HCT116 (cell line): ENCODE results near the gene ZNF653. TPM values are rescaled to one million over a fixed set of nuclear protein-coding genes. Genes with fewer than 3 reads are reported as not detected.

Experiments
- ATAC-seq: fragments of 200-7000 bp; cut with Tn5 transposase; 2 replicates; pipeline ENCODE4 v1.9.1; 2020; ENCODE audit warnings: mild to moderate bottlenecking, moderate library complexity
- BruUV-seq: library from RNA; stranded (reverse); fragments of 400-500 nt; replicated peaks from 2 replicates; lab custom pipeline; 2021; lab: Mats Ljungman, UMichigan
- CTCF ChIA-PET: fragments of 300-600 bp; sonication (Branson Sonifier 250); formaldehyde crosslinking; loops from one replicate; lab custom pipeline; 2021; ENCODE audit warnings: antibody characterized with exemption; lab: Charles Lee
- POLR2A ChIA-PET: fragments of 300-600, 350-600 bp; sonication (Branson Sonifier 250); formaldehyde crosslinking; loops from one replicate; lab custom pipeline; 2021; ENCODE audit warnings: antibody characterized with exemption; lab: Charles Lee
- RAD21 ChIA-PET, 2 experiments: fragments of 300-600 bp; sonication (Branson Sonifier 250); formaldehyde crosslinking; loops; one replicate each; lab custom pipeline; 2023; ENCODE audit warnings: low total read pairs in 2 of 2; ENCODE audit not compliant: uncharacterized antibody in 2 of 2, unreplicated experiment in 2 of 2, low non-redundant PET in 1 of 2; lab: Charles Lee
- DNase-seq: peaks from one replicate; pipeline ENCODE4 v3.0.0-alpha.2; 2010; ENCODE audit warnings: low read depth, low spot score
- H2AFZ ChIP-seq: fragments of 200-600 bp; shearing (Covaris generic), sonication (generic); 2 replicates; pipeline ENCODE4 v1.6.1; 2017; ENCODE audit warnings: low read depth, mixed run types, mixed read lengths, antibody characterized with exemption, low read length; ENCODE audit not compliant: poor library complexity, severe bottlenecking
- H3K27ac ChIP-seq: 2 replicates; pipeline ENCODE4 v1.5.1; 2012; ENCODE audit warnings: low read depth, low read length
- H3K27me3 ChIP-seq: fragments of 200-600 bp; sonication (generic); 2 replicates; pipeline ENCODE4 v1.6.1; 2016; ENCODE audit warnings: mixed run types, low read length, mixed read lengths; ENCODE audit not compliant: insufficient read depth
- H3K36me3 ChIP-seq, 2 experiments: fragments of 200-500 bp in 1 of 2; fragments of 200-600 bp in 1 of 2; sonication (Bioruptor generic) in 1 of 2; sonication (generic) in 1 of 2; 2 replicates each; pipeline versions ENCODE4 v1.5.1 to v1.6.1; 2014 to 2016; ENCODE audit warnings: low read length in 2 of 2, inconsistent platforms in 1 of 2, mixed read lengths in 1 of 2, mixed run types in 1 of 2; ENCODE audit not compliant: insufficient read depth in 2 of 2, control insufficient read depth in 1 of 2
- H3K4me1 ChIP-seq, 2 experiments: fragments of 200-600 bp in 1 of 2; sonication (generic) in 1 of 2; 2 replicates each; pipeline versions ENCODE4 v1.5.1 to v1.6.1; 2012 to 2017; ENCODE audit warnings: low read length in 2 of 2, inconsistent platforms in 1 of 2, mild to moderate bottlenecking in 1 of 2, mixed read lengths in 1 of 2, mixed run types in 1 of 2, moderate library complexity in 1 of 2; ENCODE audit not compliant: insufficient read depth in 2 of 2, control insufficient read depth in 1 of 2
- H3K4me2 ChIP-seq: fragments of 200-600 bp; sonication (generic); 2 replicates; pipeline ENCODE4 v1.6.1; 2017; ENCODE audit warnings: mixed run types, low read length, mixed read lengths
- H3K4me3 ChIP-seq, 2 experiments: fragments of 200-600 bp in 1 of 2; sonication (generic) in 1 of 2; replicated peaks in 1 of 2; 2 replicates each; pipeline ENCODE4 v1.5.1; 2011 to 2016; ENCODE audit warnings: low read length in 2 of 2, control low read depth in 1 of 2, low read depth in 1 of 2, mild to moderate bottlenecking in 1 of 2, mixed read lengths in 1 of 2, mixed run types in 1 of 2
- H3K79me2 ChIP-seq: fragments of 200-600 bp; sonication (generic); 2 replicates; pipeline ENCODE4 v1.6.1; 2017; ENCODE audit warnings: mild to moderate bottlenecking, mixed run types, low read length, moderate library complexity, mixed read lengths; ENCODE audit not compliant: insufficient read depth
- H3K9ac ChIP-seq: fragments of 200-600 bp; sonication (generic); 2 replicates; pipeline ENCODE4 v1.6.1; 2016; ENCODE audit warnings: low read length, mixed read lengths
- H3K9me2 ChIP-seq: fragments of 200-600 bp; sonication (generic), shearing (Covaris generic); 2 replicates; pipeline ENCODE4 v1.6.1; 2017; ENCODE audit warnings: mixed run types, mild to moderate bottlenecking, moderate library complexity; ENCODE audit not compliant: insufficient read depth
- H3K9me3 ChIP-seq, 2 experiments: fragments of 200-500 bp in 1 of 2; fragments of 200-600 bp in 1 of 2; sonication (Bioruptor generic) in 1 of 2; sonication (generic) in 1 of 2; 2 replicates each; pipeline ENCODE4 v1.6.1; 2014 to 2017; ENCODE audit warnings: low read length in 2 of 2, mixed read lengths in 2 of 2, inconsistent platforms in 1 of 2, low read depth in 1 of 2, mild to moderate bottlenecking in 1 of 2, mixed run types in 1 of 2, moderate library complexity in 1 of 2; ENCODE audit not compliant: control insufficient read depth in 1 of 2, insufficient read depth in 1 of 2
- H4K20me1 ChIP-seq: fragments of 200-600 bp; sonication (generic), shearing (Covaris generic); 2 replicates; pipeline ENCODE4 v1.6.1; 2017; ENCODE audit warnings: mixed run types, mild to moderate bottlenecking, moderate library complexity; ENCODE audit not compliant: insufficient read depth
- CBX3 ChIP-seq: IDR thresholded peaks from 2 replicates; pipeline ENCODE4 v1.6.1; 2012; ENCODE audit warnings: low read depth
- CTCF ChIP-seq, 3 experiments: fragments of 200-600 bp in 1 of 3; sonication (generic) in 1 of 3; IDR thresholded peaks in 2 of 3; conservative IDR thresholded peaks in 1 of 3; 2 replicates each; pipeline ENCODE4 v1.5.1; 2012 to 2017; ENCODE audit warnings: low read depth in 2 of 3, low read length in 2 of 3, antibody characterized with exemption in 1 of 3, borderline replicate concordance in 1 of 3, control low read depth in 1 of 3, mild to moderate bottlenecking in 1 of 3, mixed read lengths in 1 of 3, mixed run types in 1 of 3, moderate library complexity in 1 of 3; ENCODE audit not compliant: insufficient read depth in 1 of 3
- EGR1 ChIP-seq: IDR thresholded peaks from 2 replicates; pipeline ENCODE4 v1.6.1; 2012; ENCODE audit warnings: low read depth
- ELF1 ChIP-seq: IDR thresholded peaks from 2 replicates; pipeline ENCODE4 v1.6.1; 2012; ENCODE audit warnings: low read depth, borderline replicate concordance
- FOSL1 ChIP-seq: IDR thresholded peaks from 2 replicates; pipeline ENCODE4 v1.6.1; 2012; ENCODE audit warnings: low read depth
- intact Hi-C: fragments of 100-400 bp; cut with micrococcal nuclease; formaldehyde crosslinking; loops from 2 replicates; pipeline ENCODE4 v1.10.0; 2022
- total RNA-seq: library from RNA; stranded (reverse); gene quantifications from one replicate; pipeline ENCODE4 v1.2.1, GENCODE V29; 2021; ENCODE audit not compliant: unreplicated experiment

The ZNF653 gene
- total RNA-seq, 1 experiment from 2014 or later, result 16.1 TPM

GRCh38 chr19:11453468-11454341, 51.9 kb downstream of the ZNF653 start:
- Histone ChIP-seq H3K9me3 (no peaks in the 10 kb centered on the region), H2AFZ (no peak overlapping the region), H3K27me3 (no peaks in the 10 kb centered on the region), H4K20me1 (no peaks in the 10 kb centered on the region), H3K9me2 (no peaks in the 10 kb centered on the region), H3K79me2 (no peaks in the 10 kb centered on the region), H3K27ac (no peak overlapping the region), H3K9ac (no peak overlapping the region), H3K4me1 (no peaks in the 10 kb centered on the region), H3K36me3 (no peaks in the 10 kb centered on the region; a peak in 2 of 4 replicates), H3K4me2 (no peak overlapping the region), H3K4me3 (no peak overlapping the region)
- ChIA-PET POLR2A (no interaction called here), CTCF (no interaction called here), RAD21 (no interaction called here)
- intact Hi-C loops, result no loop called here
- no peak for TF ChIP-seq FOSL1
- no peak for TF ChIP-seq EGR1
- TF ChIP-seq CTCF (IDR thresholded peaks at IDR 0.05 in 2 of 3, conservative IDR thresholded peaks at IDR 0.05 in 1 of 3; ENCODE audit: borderline replicate concordance in 1 of 3, insufficient read depth in 1 of 3, low read depth in 2 of 3, low read length in 2 of 3), result peak in 2 of 3 experiments; percentile 42 to 48; a peak in 4 of 6 replicates
- ATAC-seq (no peak), DNase-seq (no peak)
- BruUV-seq, result no TSS peak

DNA sequence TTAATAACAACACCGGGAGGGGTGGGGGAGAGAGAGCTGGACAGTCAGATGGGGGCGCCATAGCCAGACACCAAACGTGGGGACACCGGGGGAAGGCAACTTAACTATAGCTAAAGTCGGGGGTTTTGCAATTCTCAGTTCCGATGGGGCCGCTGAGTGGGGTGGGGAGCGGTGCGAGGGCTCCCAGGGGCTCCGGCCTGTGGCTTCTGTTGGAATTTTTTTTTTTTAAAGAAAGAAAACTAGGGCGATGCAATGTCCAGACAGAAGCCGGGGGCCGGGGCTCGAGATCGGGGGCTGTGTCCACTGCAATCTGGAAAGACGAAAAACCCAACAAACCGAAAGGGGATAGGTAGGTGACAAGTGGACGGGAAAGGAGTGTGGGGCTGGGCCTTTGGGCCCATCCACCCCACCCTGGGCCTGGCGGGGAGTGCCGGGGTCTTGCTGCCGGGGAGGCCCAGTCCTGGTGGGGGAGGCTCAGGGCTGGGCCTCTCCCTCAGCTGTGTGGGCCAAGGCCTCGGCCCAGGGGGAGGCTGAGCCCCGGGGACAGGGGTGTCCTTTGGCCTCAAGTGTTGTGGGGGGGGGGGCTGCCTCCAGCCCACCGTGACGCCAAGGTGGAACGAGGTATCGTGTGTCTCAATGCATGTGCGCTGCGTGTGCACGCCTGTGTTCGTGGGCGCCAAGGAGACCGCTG, 52.9 kb downstream of the ZNF653 start:
- ChIA-PET CTCF (interaction anchor here (0.7 to 1.7 kb wide), 7 partner anchors 8 to 159 kb away, joined by 3 to 7 read pairs (median 3); partner anchors contain the start of genes ODAD3, PRKCSH and SWSAP1), POLR2A (no interaction called here), RAD21 (no interaction called here)
- Histone ChIP-seq H4K20me1 (no peaks in the 10 kb centered on the region), H3K27me3 (no peaks in the 10 kb centered on the region), H2AFZ (no peak overlapping the region), H3K4me3 (no peak overlapping the region), H3K27ac (no peak overlapping the region; the same call in 1 of the 2 replicates), H3K36me3 (peaks cover 7 to 8% of the 10 kb centered on the region in 2 experiments; a peak in 2 of 4 replicates), H3K4me2 (no peak overlapping the region), H3K79me2 (no peaks in the 10 kb centered on the region), H3K9me2 (no peaks in the 10 kb centered on the region), H3K4me1 (no peaks in the 10 kb centered on the region), H3K9ac (no peak overlapping the region), H3K9me3 (no peaks in the 10 kb centered on the region)
- intact Hi-C loops, result no loop called here
- no peak for ATAC-seq
- no peak for DNase-seq
- BruUV-seq, result no TSS peak
- TF ChIP-seq ELF1 (no peak), CTCF (IDR thresholded peaks at IDR 0.05 in 2 of 3, conservative IDR thresholded peaks at IDR 0.05 in 1 of 3; ENCODE audit: borderline replicate concordance in 1 of 3, insufficient read depth in 1 of 3, low read depth in 2 of 3, low read length in 2 of 3) (peak in 2 of 3 experiments; percentile 15 to 17; a peak in 2 of 6 replicates), CBX3 (no peak)
